PC-9 (cell line): Measurements from ENCODE around the gene COL18A1. TPM values are rescaled to one million over a fixed set of nuclear protein-coding genes. Genes with fewer than 3 reads are reported as not detected.

Source experiments
- BruUV-seq: library from RNA; stranded (reverse); fragments of 400-500 nt; replicated peaks from 2 replicates; lab custom pipeline; 2021; lab: Mats Ljungman, UMichigan
- CTCF ChIA-PET: fragments of 300-600 bp; sonication (Branson Sonifier 250); formaldehyde crosslinking; loops from one replicate; lab custom pipeline; 2022; ENCODE audit warnings: antibody characterized with exemption; lab: Charles Lee
- POLR2A ChIA-PET: fragments of 300-600 bp; sonication (Branson Sonifier 250); formaldehyde crosslinking; loops from one replicate; lab custom pipeline; 2022; ENCODE audit warnings: antibody characterized with exemption; ENCODE audit not compliant: unreplicated experiment; lab: Charles Lee
- DNase-seq, 2 experiments: peaks; one replicate each; pipeline versions ENCODE4 v3.0.0 to v3.0.0-alpha.2; 2015 to 2022; ENCODE audit warnings: mixed read lengths in 1 of 2
- H2AFZ ChIP-seq: fragments of 200-600 bp; sonication (generic); 2 replicates; pipeline ENCODE4 v1.8.1; 2017; ENCODE audit warnings: antibody characterized with exemption
- H3F3A ChIP-seq: fragments of 200-600 bp; sonication (generic); 2 replicates; pipeline ENCODE4 v1.8.1; 2017; ENCODE audit warnings: antibody characterized with exemption, mild to moderate bottlenecking, low read depth; ENCODE audit not compliant: insufficient read depth
- H3K27ac ChIP-seq: fragments of 200-600 bp; sonication (generic); 2 replicates; pipeline ENCODE4 v1.6.1; 2016; ENCODE audit warnings: mixed run types
- H3K27me3 ChIP-seq: fragments of 200-600 bp; sonication (generic); 2 replicates; pipeline ENCODE4 v1.6.1; 2016; ENCODE audit warnings: low read depth, mixed run types; ENCODE audit not compliant: insufficient read depth
- H3K36me3 ChIP-seq: fragments of 200-600 bp; sonication (generic); 2 replicates; pipeline ENCODE4 v1.6.1; 2016; ENCODE audit warnings: low read depth, mixed run types
- H3K4me1 ChIP-seq: fragments of 200-600 bp; sonication (generic); replicated peaks from 2 replicates; pipeline ENCODE4 v1.6.1; 2016; ENCODE audit warnings: mixed run types; ENCODE audit not compliant: insufficient read depth
- H3K4me2 ChIP-seq: fragments of 200-600 bp; sonication (generic); 2 replicates; pipeline ENCODE4 v1.6.1; 2017; ENCODE audit warnings: mixed run types
- H3K4me3 ChIP-seq: fragments of 200-600 bp; sonication (generic); 2 replicates; pipeline ENCODE4 v1.6.1; 2016; ENCODE audit warnings: mixed run types
- H3K79me2 ChIP-seq: fragments of 200-600 bp; sonication (generic); 2 replicates; pipeline ENCODE4 v1.6.1; 2017; ENCODE audit warnings: low read depth, mixed run types
- H3K9me2 ChIP-seq: fragments of 200-600 bp; sonication (generic); 2 replicates; pipeline ENCODE4 v1.8.1; 2017; ENCODE audit warnings: mild to moderate bottlenecking; ENCODE audit not compliant: insufficient read depth
- H3K9me3 ChIP-seq: fragments of 200-600 bp; sonication (generic); 2 replicates; pipeline ENCODE4 v1.8.1; 2016; ENCODE audit warnings: low read depth; ENCODE audit not compliant: insufficient read depth
- H4K20me1 ChIP-seq: fragments of 200-600 bp; sonication (generic); 2 replicates; pipeline ENCODE4 v1.8.1; 2017; ENCODE audit not compliant: insufficient read depth
- CTCF ChIP-seq: fragments of 200-600 bp; sonication (generic); conservative IDR thresholded peaks from 2 replicates; pipeline ENCODE4 v1.6.1; 2017; ENCODE audit warnings: mixed run types, antibody characterized with exemption, mild to moderate bottlenecking, moderate library complexity
- EZH2 ChIP-seq: fragments of 200-600 bp; sonication (generic); IDR thresholded peaks from 2 replicates; pipeline ENCODE4 v1.8.0; 2017; ENCODE audit warnings: antibody characterized with exemption, low read depth
- intact Hi-C: fragments of 100-400 bp; cut with micrococcal nuclease; formaldehyde crosslinking; loops from one replicate; pipeline ENCODE4 v1.10.0; 2022; ENCODE audit not compliant: unreplicated experiment
- total RNA-seq: library from RNA; stranded (reverse); gene quantifications from 2 replicates; pipeline ENCODE4 v1.2.3, GENCODE V29; 2021

The COL18A1 gene
- total RNA-seq, 1 experiment from 2014 or later: 82.4 TPM

- DNase-seq: peak; percentile 86 to 92
- H3K4me3 ChIP-seq: no peak overlapping the region
- peak overlapping the region; percentile 43 for H3K27ac ChIP-seq
- H3F3A ChIP-seq: peaks cover 36% of the 10 kb centered on the region; the same call in 1 of the 2 replicates
- intact Hi-C loops: loop anchor here (5.0 kb wide), 1 partner anchor 39 kb away; no protein-coding TSS in a partner anchor
- H3K9me3 ChIP-seq: no peaks in the 10 kb centered on the region
- no peaks in the 10 kb centered on the region for H3K27me3 ChIP-seq
- no peaks in the 10 kb centered on the region for H3K79me2 ChIP-seq
- 0 out of 2 replicates have a peak, but pooled peaks cover under 1% of the 10 kb centered on the region for H3K36me3 ChIP-seq
- ChIA-PET POLR2A (no interaction called here), CTCF (no interaction called here)
- no peaks in the 10 kb centered on the region for H3K9me2 ChIP-seq
- peak overlapping the region; percentile 65 for H3K4me2 ChIP-seq
- TF ChIP-seq CTCF (no peak), EZH2 (no peak)
- peaks cover 55% of the 10 kb centered on the region for H3K4me1 ChIP-seq
- BruUV-seq: TSS peak; percentile 50
- no peak overlapping the region for H2AFZ ChIP-seq
- H4K20me1 ChIP-seq: no peaks in the 10 kb centered on the region
Observed at GRCh38 chr21:45513003-45513717, 108.2 kb downstream of the COL18A1 start.

- peaks cover 42% of the 10 kb centered on the region; the same call in 1 of the 2 replicates for H3F3A ChIP-seq
- peaks cover 61% of the 10 kb centered on the region for H3K4me1 ChIP-seq
- H4K20me1 ChIP-seq: no peaks in the 10 kb centered on the region
- peak overlapping the region; percentile 65 for H3K4me2 ChIP-seq
- BruUV-seq: no TSS peak
- peaks cover 5% of the 10 kb centered on the region for H3K9me3 ChIP-seq
- POLR2A ChIA-PET: no interaction called here
- H3K79me2 ChIP-seq: no peaks in the 10 kb centered on the region
- H3K27ac ChIP-seq: peak overlapping the region; percentile 25
- H2AFZ ChIP-seq: no peak overlapping the region
- intact Hi-C loops: loop anchor here (5.0 kb wide), 1 partner anchor 38 kb away; no protein-coding TSS in a partner anchor
- H3K27me3 ChIP-seq: no peaks in the 10 kb centered on the region
- no peak for DNase-seq
- H3K9me2 ChIP-seq: no peaks in the 10 kb centered on the region
- TF ChIP-seq CTCF (no peak), EZH2 (no peak)
- peaks cover 7% of the 10 kb centered on the region for H3K36me3 ChIP-seq
- H3K4me3 ChIP-seq: no peak overlapping the region; the same call in 1 of the 2 replicates
- CTCF ChIA-PET: no interaction called here
Observed at GRCh38 chr21:45513741-45514310, 108.9 kb downstream of the COL18A1 start.

GRCh38 chr21:45514311-45515021 is 109.5 kb downstream of the COL18A1 start:
- ChIA-PET POLR2A (no interaction called here), CTCF (no interaction called here)
- H3K79me2 ChIP-seq: no peaks in the 10 kb centered on the region; the same call in 1 of the 2 replicates
- H2AFZ ChIP-seq: no peak overlapping the region
- DNase-seq: no peak
- no TSS peak for BruUV-seq
- no peak for TF ChIP-seq EZH2
- H3K4me3 ChIP-seq: no peak overlapping the region; the same call in 1 of the 2 replicates
- H3K27ac ChIP-seq: peak overlapping the region; percentile 25
- no peaks in the 10 kb centered on the region for H3K27me3 ChIP-seq
- H3F3A ChIP-seq: peaks cover 47% of the 10 kb centered on the region; the same call in 1 of the 2 replicates
- H3K9me2 ChIP-seq: no peaks in the 10 kb centered on the region
- peaks cover 13% of the 10 kb centered on the region for H3K36me3 ChIP-seq
- H4K20me1 ChIP-seq: no peaks in the 10 kb centered on the region
- peaks cover 12% of the 10 kb centered on the region for H3K9me3 ChIP-seq
- peak overlapping the region; percentile 65 for H3K4me2 ChIP-seq
- H3K4me1 ChIP-seq: peaks cover 61% of the 10 kb centered on the region
- intact Hi-C loops: loop anchor here (5.0 kb wide), 1 partner anchor 38 kb away; no protein-coding TSS in a partner anchor
